Middle frontal gyrus (tissue), 1 donor: ENCODE results near the gene RTTN.

Source experiments
- DNase-seq: peaks from one replicate; pipeline ENCODE4 v3.0.0-alpha.2; 2015; ENCODE audit warnings: low spot score; ENCODE audit errors: extremely low spot score

The RTTN gene

DNA sequence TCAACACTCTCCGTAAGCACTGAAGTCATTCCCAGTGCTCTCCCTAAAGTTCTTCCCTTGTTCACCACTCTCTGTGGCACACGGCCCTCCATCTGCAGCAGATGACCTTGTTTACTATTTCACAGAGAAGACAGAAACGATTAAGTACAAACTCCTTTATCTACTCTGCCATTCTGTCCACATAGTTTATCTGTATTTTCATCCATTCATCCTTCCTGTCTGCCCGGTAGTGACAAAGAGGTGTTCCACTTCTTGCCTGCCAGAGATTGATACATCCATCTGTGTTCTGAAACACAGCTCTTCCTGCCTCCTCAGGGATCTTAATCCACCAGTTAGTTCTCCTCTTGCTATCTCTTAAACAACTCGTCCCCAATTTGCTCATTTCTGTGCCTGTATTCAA is 179.9 kb downstream of the RTTN start:
- no peak for DNase-seq

DNA sequence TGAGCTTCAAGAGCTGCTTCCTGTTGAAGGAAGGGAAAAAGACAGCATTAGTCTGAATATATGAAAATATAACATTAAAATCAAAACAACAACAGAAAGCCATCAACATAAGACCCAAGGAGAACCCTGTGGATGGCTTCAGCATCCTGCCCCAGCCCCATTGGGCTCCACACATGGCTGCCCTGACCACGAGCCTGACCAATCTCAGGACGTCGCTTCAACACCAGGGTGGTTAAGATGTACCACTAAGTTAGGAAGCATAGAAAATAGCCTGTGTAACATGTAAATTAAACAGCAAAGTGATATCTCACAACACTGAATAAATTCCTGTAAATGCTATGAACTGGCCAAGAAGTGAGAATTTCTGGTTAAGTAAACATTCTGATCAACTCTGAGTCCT is 180.7 kb downstream of the RTTN start:
- no peak for DNase-seq

DNA sequence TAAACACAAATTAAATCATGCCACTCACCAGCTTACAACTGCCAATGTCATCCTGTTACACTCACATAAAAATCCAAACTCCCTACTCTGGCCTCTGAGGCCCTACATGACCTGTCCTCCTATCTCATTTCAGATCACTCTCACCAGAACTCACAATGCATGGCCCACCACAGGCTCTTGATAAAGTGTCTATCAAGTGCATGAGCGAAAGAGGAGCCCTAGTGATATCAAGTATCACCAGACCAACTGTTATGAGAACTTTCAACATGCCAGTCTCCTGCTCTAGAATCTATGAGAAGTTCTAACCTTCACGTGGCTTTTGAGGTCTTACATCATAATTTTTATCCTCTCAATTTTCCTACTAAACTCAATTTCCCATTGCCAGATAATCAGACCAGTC is 181.4 kb downstream of the RTTN start:
- DNase-seq: no peak

DNA sequence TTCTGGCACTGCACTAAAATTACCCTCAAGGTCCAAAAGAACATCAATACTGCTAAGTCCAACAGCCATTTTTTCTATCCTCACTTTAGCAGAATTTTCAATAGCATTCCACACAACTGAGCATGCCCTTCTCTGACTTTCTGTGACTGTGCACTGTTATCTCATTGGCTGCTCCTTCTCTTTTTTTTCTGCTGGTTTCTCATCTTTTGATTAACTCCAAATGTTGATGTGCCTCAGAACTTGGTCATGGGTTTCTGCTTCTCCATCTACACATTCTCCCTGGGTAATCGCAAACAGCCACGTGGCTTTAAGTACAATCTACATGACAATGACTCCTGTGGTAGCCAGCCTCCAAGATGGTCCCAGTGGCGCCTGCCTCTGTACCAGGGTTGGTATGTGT is 182.9 kb downstream of the RTTN start:
- no peak for DNase-seq

DNA sequence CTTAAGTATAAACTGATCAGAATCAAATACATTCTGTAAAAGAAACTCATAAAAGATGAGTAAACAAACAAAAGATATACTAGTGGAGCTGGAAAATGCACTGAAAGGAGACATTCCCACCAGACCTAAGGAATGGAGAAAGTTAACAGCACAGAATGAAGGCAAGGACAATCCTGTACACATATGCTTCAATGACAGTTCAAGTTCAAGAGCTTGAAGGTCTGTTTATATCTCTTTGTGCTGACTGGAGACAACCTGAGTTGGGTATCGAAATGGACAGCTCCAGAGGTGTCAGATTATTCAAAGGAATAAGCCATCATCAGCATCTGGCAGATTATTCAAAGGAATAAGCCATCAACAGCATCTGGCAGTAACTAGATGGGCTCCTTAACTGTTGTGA is 184.0 kb downstream of the RTTN start:
- DNase-seq: no peak

GRCh38 chr18:70021043-70021442 is 184.4 kb downstream of the RTTN start:
- DNase-seq: no peak

GRCh38 chr18:70019991-70020390 is 185.5 kb downstream of the RTTN start:
- no peak for DNase-seq

DNA sequence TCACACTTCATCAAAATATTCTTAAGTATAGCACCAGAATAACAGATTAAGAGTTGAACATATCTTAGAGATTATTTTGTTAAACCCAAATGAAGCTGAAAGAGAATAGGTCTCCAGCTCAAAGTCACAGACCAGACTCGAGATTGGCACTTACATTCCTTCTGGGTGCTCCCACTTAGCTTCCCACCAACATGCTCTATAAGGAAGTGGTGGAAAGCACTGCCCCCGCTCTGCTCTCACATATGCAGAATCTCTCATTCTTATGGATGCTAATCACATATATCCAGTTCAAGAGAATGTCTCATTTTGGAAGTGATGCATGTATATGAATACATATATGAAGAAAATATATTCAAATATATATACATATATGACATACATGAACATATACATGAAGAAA is 186.4 kb downstream of the RTTN start:
- DNase-seq: no peak

- no peak for DNase-seq
Measured at GRCh38 chr18:70015127-70015526, 190.4 kb downstream of the RTTN start.

- DNase-seq: no peak
Measured at GRCh38 chr18:70005580-70005979, 199.9 kb downstream of the RTTN start.

GRCh38 chr18:70004696-70005095 is 200.8 kb downstream of the RTTN start:
- no peak for DNase-seq

DNA sequence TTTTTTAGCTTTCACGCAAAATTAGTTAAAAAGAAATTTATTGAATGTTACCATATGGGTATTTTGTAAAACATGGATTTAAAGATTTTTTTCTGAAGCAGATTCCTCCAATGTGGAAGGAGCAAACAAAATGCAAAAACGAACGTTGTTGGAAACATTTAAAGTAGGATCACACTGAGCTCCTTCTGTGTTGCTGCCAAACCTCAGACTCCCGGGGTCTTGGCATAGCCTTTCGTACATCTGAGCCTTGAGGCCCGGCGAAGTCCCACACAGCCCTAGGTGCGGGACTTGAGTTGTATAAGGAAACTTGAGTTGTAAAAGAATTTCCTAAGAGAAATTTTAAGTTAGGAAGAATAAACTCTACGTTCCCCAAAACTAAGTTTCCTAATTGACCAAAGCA is 205.8 kb downstream of the RTTN start:
- no peak for DNase-seq

DNA sequence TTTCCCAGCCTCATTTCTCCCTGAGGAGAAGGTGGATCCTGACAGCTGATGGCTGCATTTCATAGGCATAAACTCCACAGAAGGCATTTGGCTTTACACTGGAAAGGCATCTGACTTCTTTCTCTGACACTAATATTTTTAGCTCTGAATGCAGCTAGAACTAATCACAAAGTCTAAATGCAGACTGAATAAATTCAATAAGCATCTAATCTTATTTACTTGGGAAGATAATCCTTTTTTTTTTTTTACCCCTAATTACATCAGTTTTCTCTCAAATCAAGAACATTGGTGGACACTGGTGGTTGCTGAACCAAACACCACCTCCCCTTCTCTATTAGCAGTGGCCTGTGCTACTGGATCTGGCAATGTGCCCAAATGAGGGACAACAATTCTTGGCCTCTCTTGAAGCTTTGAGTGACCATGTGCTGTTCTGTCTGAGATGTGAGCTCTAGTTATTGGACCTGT is 206.9 kb downstream of the RTTN start:
- no peak for DNase-seq

GRCh38 chr18:69996951-69997798 is 208.3 kb downstream of the RTTN start:
- no peak for DNase-seq

GRCh38 chr18:69996417-69996816 is 209.1 kb downstream of the RTTN start:
- no peak for DNase-seq

DNA sequence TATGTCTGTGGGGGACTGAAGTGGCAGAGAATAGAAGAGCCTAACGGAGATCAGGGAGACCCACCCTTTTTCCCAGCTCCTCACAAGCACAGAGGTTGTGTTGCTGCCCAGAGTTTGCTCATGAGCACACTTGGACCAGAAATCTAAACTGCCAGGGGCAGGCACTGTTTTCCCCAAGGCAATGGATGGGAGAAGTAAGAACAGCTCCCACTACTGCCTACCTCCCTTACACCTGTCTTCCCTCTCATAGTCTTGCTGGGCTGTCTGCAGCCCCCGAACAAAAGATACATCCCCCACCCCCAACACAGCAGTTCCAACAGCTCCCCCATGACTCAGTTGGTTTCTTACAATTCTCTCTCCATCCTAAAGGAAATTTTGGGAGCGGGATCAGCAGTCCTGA is 209.7 kb downstream of the RTTN start:
- DNase-seq: no peak

DNA sequence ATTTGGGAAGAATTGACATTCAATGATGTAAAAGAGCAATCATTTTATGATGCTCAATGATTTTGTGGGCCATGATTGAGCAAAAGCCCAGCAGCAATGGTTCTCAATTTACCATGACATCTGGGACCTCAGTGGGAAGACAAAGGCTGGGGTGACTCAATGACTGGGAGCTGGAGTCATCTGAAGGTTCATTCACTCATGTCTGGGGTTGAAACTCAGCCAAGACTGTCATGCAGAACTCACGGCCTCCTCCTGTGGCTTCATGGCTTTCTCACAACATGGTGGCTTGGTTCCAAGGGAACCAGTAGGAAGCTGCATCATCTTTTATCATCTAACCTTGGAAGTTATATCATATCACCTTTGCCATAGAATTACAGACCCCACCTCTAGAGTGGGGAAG is 212.7 kb downstream of the RTTN start:
- no peak for DNase-seq

GRCh38 chr18:69987870-69988269 is 217.6 kb downstream of the RTTN start:
- no peak for DNase-seq

- DNase-seq: no peak
Measured at GRCh38 chr18:69985239-69985638, 220.2 kb downstream of the RTTN start.

GRCh38 chr18:69982417-69982816 is 223.1 kb downstream of the RTTN start:
- DNase-seq: no peak

DNA sequence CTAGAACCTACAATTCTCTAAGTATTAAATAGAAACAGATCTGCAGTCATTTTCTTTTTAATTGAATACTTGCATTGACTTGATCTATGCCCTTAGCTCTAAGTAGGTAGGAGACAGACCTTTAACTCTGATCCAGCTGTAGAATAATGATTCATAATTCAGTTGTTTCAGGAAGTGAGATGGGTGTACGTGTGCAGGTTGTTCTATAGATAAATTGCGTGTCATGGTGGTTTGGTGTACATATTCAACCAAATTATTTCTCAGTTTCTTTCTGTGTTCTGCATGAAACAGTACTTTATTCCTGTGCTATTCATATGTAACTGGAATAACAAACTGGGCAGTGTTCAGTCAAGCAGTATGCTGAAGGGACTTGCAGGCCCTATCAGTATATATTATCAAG is 223.5 kb downstream of the RTTN start:
- DNase-seq: no peak

- no peak for DNase-seq
Measured at GRCh38 chr18:69980982-69981804, 224.3 kb downstream of the RTTN start.

DNA sequence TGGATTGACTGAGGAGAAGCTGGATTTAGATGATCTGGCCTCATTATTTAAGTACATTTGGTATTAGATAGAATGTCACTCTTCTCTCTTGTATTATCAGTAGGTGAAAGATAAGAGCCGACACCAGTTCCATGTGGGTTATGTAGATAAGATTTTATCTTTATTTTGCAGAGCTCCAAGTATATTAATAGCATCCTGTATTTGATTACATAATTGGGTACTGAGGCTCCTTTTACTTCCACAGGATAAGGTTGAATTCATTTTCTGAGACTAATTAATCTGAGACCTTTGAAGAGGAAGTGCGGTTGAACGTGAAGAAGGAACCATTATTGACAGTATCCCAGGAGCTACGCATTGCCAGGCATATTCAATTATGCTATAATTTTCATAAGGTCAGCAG is 225.0 kb downstream of the RTTN start:
- DNase-seq: no peak
